NCI-H1436 (cell line): ENCODE results near the gene TESMIN.

Experiments
- DNase-seq: peaks from one replicate; lab custom pipeline; 2025; lab: John Stamatoyannopoulos, UW

Gene TESMIN

DNA sequence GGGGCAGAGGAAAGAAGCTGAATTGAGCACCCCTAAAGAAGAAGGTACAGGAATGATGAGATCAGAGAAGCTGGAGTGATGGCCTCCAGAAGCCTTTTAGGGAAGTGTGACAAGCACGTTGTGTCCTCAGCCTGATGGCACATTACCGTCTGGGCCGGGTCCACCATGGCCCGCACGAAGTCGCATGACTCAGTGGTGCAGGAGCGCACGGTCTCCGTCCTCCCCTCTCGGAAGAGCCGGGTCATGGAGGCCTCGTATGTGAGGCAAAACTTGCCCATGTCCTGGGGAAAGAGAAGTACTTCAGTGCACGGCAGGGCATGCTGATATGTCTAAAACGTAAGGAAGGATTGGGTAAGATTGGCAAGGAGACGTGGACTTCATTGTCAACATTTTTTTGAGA lies 11.2 kb upstream of the TESMIN start:
- no peak for DNase-seq

DNA sequence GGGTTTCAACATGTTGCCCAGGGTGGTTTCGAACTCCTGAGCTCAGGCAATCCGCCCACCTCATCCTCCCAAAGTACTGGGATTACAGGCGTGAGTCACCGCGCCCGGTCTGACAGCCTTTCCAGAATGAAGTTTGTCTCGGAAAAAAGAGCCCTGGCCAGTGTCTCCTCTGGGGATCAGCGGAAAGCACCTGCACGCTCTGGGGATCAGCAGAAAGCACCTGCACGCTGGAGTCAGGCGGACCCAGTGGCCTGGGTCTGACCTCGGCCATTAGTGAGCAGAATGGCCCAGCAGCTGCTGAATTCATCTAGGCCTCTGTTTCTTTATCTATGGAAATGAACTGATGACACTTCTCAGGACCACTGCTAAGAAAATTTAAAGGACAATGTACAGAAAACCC lies 10.5 kb upstream of the TESMIN start:
- DNase-seq = no peak

DNA sequence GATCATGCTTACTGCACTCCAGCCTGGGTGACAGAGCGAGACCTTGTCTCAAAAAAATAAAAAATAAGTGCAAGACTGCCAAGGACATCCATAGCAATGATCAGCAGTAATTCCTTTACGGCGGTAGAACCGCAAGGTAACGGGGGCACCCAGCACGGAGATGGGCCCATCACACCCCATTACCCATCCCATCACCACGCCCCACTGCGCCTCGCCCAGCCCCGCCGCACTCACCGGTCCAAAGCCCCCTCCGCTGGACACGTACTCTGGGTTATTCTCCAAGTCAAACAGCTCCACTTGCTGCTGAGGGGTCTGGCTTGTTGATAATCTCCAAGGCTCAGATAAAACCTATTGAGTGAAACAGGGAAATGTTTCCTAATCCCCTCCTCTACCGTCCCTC lies 8.7 kb upstream of the TESMIN start:
- no peak for DNase-seq

GRCh38 chr11:68757711-68758110 lies 6.4 kb upstream of the TESMIN start:
- DNase-seq = no peak

DNA sequence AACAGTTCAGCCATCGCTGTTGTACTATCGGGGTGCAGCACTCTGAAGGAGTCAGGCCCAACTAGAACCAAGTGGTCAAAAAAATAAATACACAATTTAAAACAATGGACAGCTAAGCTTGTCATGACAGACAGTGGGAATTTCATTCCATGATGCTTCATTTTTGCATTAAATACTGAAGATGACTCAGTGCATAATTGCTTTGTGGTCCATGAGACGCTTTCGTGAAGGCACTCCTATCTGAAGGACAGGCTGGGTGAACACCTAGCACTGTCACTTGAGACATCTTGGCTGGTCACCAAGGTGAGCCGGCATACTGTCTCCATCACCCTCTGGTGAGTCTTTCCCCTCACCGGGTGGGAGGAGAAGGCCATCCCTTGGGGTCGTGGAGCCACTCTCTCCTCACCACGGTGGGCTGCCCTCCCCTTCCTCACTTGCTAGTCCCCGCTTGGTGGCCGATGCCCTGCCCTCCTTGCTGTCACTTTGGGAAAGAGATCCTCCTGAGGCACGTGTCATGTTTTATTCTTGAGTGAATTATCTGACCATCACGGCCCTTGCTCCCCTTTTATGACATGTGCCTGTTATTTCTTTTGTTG lies 4.9 kb upstream of the TESMIN start:
- no peak for DNase-seq

DNA sequence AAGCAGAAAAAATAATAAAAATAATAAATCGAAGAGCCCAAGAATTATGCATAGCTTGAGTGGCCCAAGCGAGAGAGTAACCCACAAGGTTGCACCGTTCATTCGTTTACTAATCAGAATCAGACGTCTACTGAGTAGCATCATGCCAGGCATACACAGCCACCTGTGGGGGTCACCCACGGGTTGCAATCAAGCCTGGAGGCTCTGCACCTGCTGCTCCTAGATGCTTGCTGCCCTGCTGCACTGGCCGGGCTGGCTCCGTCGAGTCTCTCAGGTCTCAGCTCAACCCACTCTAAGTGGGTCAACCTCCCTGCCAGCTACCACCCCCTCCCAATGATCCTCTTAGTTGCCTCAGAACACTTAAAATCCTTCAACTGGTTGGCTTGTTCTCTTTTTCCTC lies 2.0 kb upstream of the TESMIN start:
- no peak for DNase-seq

- no peak for DNase-seq
Observed at GRCh38 chr11:68751004-68751325, 355 bp downstream of the TESMIN start.

GRCh38 chr11:68750195-68751003 lies 921 bp downstream of the TESMIN start:
- DNase-seq = no peak

DNA sequence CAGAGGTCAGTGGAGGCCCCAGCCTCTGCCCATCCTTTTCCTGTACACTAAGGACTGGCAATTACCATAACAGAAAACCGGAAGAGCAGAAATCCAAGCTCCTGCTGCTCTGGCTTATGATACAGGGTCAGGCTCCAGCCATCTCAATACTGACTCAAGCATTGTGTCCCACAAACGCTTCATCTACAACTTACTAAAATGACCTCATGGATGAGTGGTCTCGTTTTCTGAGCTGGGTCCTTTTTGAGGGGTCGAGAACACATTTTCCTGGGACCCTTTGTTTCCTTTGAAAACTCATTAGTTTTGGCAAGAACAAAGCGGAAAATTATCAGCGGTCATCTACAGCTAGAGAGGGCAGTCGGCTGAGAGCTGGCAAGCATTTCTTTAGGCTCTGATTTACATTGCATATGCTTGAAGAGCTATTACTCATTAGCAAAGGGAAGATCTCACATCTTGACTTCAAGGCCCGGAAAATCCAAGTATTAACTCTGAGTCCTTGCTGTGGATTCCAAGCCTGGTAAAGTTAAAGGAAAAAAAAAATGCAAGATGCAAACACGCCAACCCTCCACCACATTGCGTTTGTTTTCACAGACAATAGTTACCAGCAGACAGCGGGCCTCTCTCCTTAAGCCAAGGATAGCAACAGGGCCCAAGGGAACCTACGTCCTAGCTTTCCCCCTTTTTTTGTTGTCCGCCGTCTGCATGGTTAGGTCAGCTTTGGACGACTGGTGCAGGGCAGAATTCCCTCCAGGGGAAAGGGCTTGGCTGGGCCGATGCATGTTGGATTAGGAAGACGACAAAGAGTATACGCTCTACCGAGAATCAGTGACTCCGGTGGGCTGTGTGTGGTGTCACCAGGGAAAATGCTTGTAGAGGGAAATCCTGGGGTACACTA lies 1.8 kb downstream of the TESMIN start:
- DNase-seq = no peak

- no peak for DNase-seq
Observed at GRCh38 chr11:68748061-68748460, 3.3 kb downstream of the TESMIN start.

DNA sequence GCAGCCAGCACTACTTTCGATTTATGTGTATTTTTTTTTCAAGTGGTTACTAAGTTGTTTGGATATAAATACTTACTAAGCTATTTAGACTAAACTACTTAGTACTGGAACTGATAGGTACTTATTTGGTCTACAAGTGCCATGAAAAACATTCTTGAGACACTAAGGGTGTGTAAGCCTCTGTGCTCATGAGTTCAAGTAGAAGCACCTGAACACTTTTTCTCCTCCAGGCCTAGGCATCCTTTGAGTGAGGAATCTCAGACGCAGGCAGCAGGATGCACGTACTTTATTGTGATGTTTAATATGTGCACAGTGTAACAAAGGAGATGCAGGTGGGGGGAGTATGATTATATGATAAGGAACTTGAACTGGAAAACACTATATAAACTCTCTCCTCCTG lies 7.8 kb downstream of the TESMIN start:
- no peak for DNase-seq

GRCh38 chr11:68741463-68741862 lies 9.9 kb downstream of the TESMIN start:
- DNase-seq = no peak

DNA sequence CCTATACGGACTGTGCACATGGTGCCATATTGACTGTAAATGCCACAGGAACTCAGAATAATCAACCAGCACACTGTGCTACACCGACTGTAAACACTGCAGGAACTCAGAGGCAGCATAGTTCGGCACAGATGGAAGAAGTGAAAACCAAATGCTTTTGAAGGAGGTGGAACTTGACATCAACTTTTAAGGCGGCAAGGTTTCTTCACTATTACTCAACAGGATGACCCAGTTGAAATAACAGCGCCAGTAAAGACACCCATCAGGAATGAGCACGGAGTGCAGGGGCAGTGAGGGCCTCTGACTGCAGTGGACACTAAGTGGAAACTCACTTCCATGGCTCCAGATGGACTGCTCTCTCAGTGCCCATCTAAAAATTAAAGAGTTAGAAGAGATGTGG lies 15.7 kb downstream of the TESMIN start:
- DNase-seq = no peak

- DNase-seq = no peak
Observed at GRCh38 chr11:68735125-68735524, 16.2 kb downstream of the TESMIN start.

DNA sequence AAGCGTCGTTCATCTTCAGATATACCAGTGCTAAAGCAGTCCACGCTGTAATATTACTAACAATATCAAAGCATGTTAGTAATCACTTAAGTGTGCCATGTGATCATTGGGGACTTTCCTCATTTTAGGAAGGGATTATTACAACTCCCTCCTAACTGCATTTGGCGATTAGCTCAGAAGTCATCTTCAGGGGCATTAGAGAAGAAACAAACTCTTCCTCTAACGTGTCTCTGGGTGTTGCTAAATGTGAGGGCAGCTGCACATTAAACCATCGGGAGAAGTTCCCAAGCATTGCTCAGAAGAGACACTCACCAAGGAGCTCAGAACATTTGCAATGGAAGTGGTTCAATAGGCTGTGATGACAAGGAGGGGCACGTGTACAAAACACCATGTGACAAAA lies 17.2 kb downstream of the TESMIN start:
- no peak for DNase-seq

DNA sequence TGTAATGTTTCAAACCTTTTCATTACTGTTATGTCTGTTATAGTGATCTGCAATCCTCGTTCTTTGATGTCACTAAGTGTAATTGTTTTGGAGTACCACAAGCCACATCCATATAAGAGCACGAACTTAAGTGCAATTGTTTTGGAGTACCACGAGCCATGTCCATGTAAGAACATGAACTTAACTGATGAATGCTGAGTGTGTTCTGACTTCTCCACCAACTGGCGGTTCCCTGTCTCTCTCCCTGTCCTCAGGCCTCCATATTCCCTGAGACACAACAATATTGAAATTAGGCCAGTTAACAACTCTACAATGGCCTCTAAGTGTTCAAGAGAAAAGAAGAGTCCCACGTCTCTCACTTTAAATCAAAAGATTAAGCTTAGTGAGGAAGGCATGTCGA lies 23.5 kb downstream of the TESMIN start:
- no peak for DNase-seq

DNA sequence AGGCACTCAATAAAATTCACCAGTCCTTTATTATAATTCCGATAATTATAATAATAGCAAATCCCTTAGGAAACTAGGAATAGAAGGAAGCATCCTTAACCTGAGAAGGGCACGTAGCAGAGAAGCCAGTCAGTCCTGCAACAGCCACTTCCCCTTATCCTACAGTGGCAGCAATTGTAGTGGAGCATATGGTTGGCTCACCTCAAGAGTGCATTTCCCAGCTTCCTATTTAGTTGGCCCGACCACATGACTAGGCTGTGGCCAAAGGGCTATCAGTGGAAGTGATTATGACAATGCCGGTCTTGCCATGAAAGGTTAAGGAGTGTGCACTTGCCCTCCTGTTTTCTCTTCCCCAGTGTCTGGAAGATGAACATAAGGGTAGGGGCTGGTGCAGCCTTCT lies 27.0 kb downstream of the TESMIN start:
- no peak for DNase-seq

- DNase-seq = no peak
Observed at GRCh38 chr11:68722143-68722542, 29.2 kb downstream of the TESMIN start.

- no peak for DNase-seq
Observed at GRCh38 chr11:68721075-68721474, 30.2 kb downstream of the TESMIN start.

GRCh38 chr11:68715456-68716122 lies 35.7 kb downstream of the TESMIN start:
- DNase-seq = no peak

- no peak for DNase-seq
Observed at GRCh38 chr11:68714060-68714856, 37.1 kb downstream of the TESMIN start.

GRCh38 chr11:68711114-68711513 lies 40.2 kb downstream of the TESMIN start:
- no peak for DNase-seq
